ENCODE measurements around the gene DNAH17. TPM values are rescaled to one million over a fixed set of nuclear protein-coding genes. Genes with fewer than 3 reads are reported as not detected.
"Not testable (repeated sequence)": the region's sequence is repeated elsewhere in the genome, so short reads cannot be mapped to it uniquely, and the experiment has no call there.

Gene DNAH17
- total RNA-seq, 5 donors from 2014 or later (not counting 1 experiment from before 2014, with no cell fraction given): 0.33 to 1.2 (median 1.1) TPM

- Mint-ChIP-seq H3K9me3 (no peaks in the 10 kb centered on the region), H3K27ac (no peak overlapping the region), H3K27me3 (peaks cover 0 to 2% of the 10 kb centered on the region in 2 donors), H3K4me1 (peaks cover 0 to 11% (median 6%) of the 10 kb centered on the region in 3 donors), H3K36me3 (no peaks in the 10 kb centered on the region), H3K4me3 (no peak overlapping the region)
- H3K4me3 ChIP-seq (ENCODE audit: control insufficient read depth in 1 of 2, extremely low read depth in 1 of 2, low read length in 1 of 2): no peak overlapping the region
- POLR2A ChIA-PET: no interaction called here
- no peak overlapping the region for H3K27ac ChIP-seq (ENCODE audit: low read length)
- no peaks in the 10 kb centered on the region for H3K9me3 ChIP-seq
- DNase-seq (no peak), ATAC-seq (replicated peaks in 1 of 4) (no peak)
- WGBS (ENCODE audit: insufficient coverage): 89% methylated on average over 10 of the region's 12 CpGs
- no peaks in the 10 kb centered on the region for H3K36me3 ChIP-seq (ENCODE audit: control insufficient read depth in 2 of 2, extremely low read depth in 1 of 2, insufficient read depth in 1 of 2, low read length in 1 of 2)
- peaks cover 0 to 20% of the 10 kb centered on the region in 2 experiments for H3K4me1 ChIP-seq (ENCODE audit: control insufficient read depth in 1 of 2, extremely low read depth in 1 of 2, insufficient read depth in 2 of 2, low read length in 2 of 2)
- CTCF ChIA-PET: no interaction called here
- H3K27me3 ChIP-seq (replicated peaks in 1 of 2; ENCODE audit: control insufficient read depth in 2 of 2, extremely low read depth in 1 of 2, insufficient read depth in 2 of 2, low read length in 1 of 2): peaks cover 0 to 20% of the 10 kb centered on the region in 2 experiments
Measured at GRCh38 chr17:78471635-78472034, 105.6 kb downstream of the DNAH17 start.

GRCh38 chr17:78469443-78469842 is 107.8 kb downstream of the DNAH17 start:
- no peak overlapping the region for H3K27ac Mint-ChIP-seq
- no peaks in the 10 kb centered on the region for H3K9me3 Mint-ChIP-seq
- H3K4me3 Mint-ChIP-seq: no peak overlapping the region
- ATAC-seq (replicated peaks in 1 of 4) (no peak), DNase-seq (no peak)
- WGBS (ENCODE audit: insufficient coverage): 92% methylated on average over 7 of the region's 7 CpGs
- Histone ChIP-seq H3K4me1 (ENCODE audit: control insufficient read depth in 1 of 2, extremely low read depth in 1 of 2, insufficient read depth in 2 of 2, low read length in 2 of 2) (peaks cover 0 to 4% of the 10 kb centered on the region in 2 experiments), H3K9me3 (no peaks in the 10 kb centered on the region), H3K27me3 (replicated peaks in 1 of 2; ENCODE audit: control insufficient read depth in 2 of 2, extremely low read depth in 1 of 2, insufficient read depth in 2 of 2, low read length in 1 of 2) (peaks cover 0 to 8% of the 10 kb centered on the region in 2 experiments), H3K27ac (ENCODE audit: low read length) (no peak overlapping the region), H3K4me3 (ENCODE audit: control insufficient read depth in 1 of 2, extremely low read depth in 1 of 2, low read length in 1 of 2) (no peak overlapping the region), H3K36me3 (ENCODE audit: control insufficient read depth in 2 of 2, extremely low read depth in 1 of 2, insufficient read depth in 1 of 2, low read length in 1 of 2) (no peaks in the 10 kb centered on the region)
- no peaks in the 10 kb centered on the region for H3K36me3 Mint-ChIP-seq
- peaks cover 0 to 2% (median 2%) of the 10 kb centered on the region in 3 donors for H3K4me1 Mint-ChIP-seq
- no peaks in the 10 kb centered on the region for H3K27me3 Mint-ChIP-seq
- ChIA-PET POLR2A (no interaction called here), CTCF (no interaction called here)

GRCh38 chr17:78468366-78468765 is 108.8 kb downstream of the DNAH17 start:
- no peak overlapping the region for H3K4me3 Mint-ChIP-seq
- CTCF ChIA-PET: no interaction called here
- DNase-seq: no peak

GRCh38 chr17:78466786-78467715 is 110.1 kb downstream of the DNAH17 start:
- no peak overlapping the region for H3K4me3 ChIP-seq (ENCODE audit: control insufficient read depth in 1 of 2, extremely low read depth in 1 of 2, low read length in 1 of 2)
- H3K4me3 Mint-ChIP-seq: no peak overlapping the region
- WGBS (ENCODE audit: insufficient coverage): 89% methylated on average over 22 of the region's 26 CpGs
- H3K9me3 Mint-ChIP-seq: no peaks in the 10 kb centered on the region
- no peak for DNase-seq
- no peaks in the 10 kb centered on the region for H3K4me1 ChIP-seq (ENCODE audit: control insufficient read depth in 1 of 2, extremely low read depth in 1 of 2, insufficient read depth in 2 of 2, low read length in 2 of 2)
- no peaks in the 10 kb centered on the region for H3K36me3 ChIP-seq (ENCODE audit: control insufficient read depth in 2 of 2, extremely low read depth in 1 of 2, insufficient read depth in 1 of 2, low read length in 1 of 2)
- H3K27me3 ChIP-seq (replicated peaks in 1 of 2; ENCODE audit: control insufficient read depth in 2 of 2, extremely low read depth in 1 of 2, insufficient read depth in 2 of 2, low read length in 1 of 2): no peaks in the 10 kb centered on the region
- H3K27me3 Mint-ChIP-seq: no peaks in the 10 kb centered on the region
- POLR2A ChIA-PET: no interaction called here
- no peak overlapping the region for H3K27ac Mint-ChIP-seq
- H3K36me3 Mint-ChIP-seq: no peaks in the 10 kb centered on the region
- H3K4me1 Mint-ChIP-seq: no peaks in the 10 kb centered on the region
- no peak overlapping the region for H3K27ac ChIP-seq (ENCODE audit: low read length)
- CTCF ChIA-PET: interaction anchor here (0.5 to 0.6 kb wide), 2 partner anchors 237 to 243 kb away, joined by 3 to 5 read pairs; no protein-coding TSS in a partner anchor
- H3K9me3 ChIP-seq: no peaks in the 10 kb centered on the region
- no peak for ATAC-seq (replicated peaks in 1 of 4)

More at GRCh38 chr17:78468366-78468765, 108.8 kb downstream of the DNAH17 start:
- no peaks in the 10 kb centered on the region for H3K27me3 Mint-ChIP-seq
- POLR2A ChIA-PET: no interaction called here
- H3K27me3 ChIP-seq (replicated peaks in 1 of 2; ENCODE audit: control insufficient read depth in 2 of 2, extremely low read depth in 1 of 2, insufficient read depth in 2 of 2, low read length in 1 of 2): peaks cover 0 to 8% of the 10 kb centered on the region in 2 experiments
- H3K4me1 ChIP-seq (ENCODE audit: control insufficient read depth in 1 of 2, extremely low read depth in 1 of 2, insufficient read depth in 2 of 2, low read length in 2 of 2): no peaks in the 10 kb centered on the region
- H3K36me3 Mint-ChIP-seq: no peaks in the 10 kb centered on the region
- 83% methylated on average over 11 of the region's 12 CpGs for WGBS (ENCODE audit: insufficient coverage)
- no peaks in the 10 kb centered on the region for H3K9me3 Mint-ChIP-seq
- no peak for ATAC-seq (replicated peaks in 1 of 4)
- H3K4me3 ChIP-seq (ENCODE audit: control insufficient read depth in 1 of 2, extremely low read depth in 1 of 2, low read length in 1 of 2): no peak overlapping the region
- H3K36me3 ChIP-seq (ENCODE audit: control insufficient read depth in 2 of 2, extremely low read depth in 1 of 2, insufficient read depth in 1 of 2, low read length in 1 of 2): no peaks in the 10 kb centered on the region
- no peaks in the 10 kb centered on the region for H3K4me1 Mint-ChIP-seq
- no peak overlapping the region for H3K27ac Mint-ChIP-seq
- H3K9me3 ChIP-seq: no peaks in the 10 kb centered on the region
- no peak overlapping the region for H3K27ac ChIP-seq (ENCODE audit: low read length)

GRCh38 chr17:78466109-78466785 is 110.9 kb downstream of the DNAH17 start:
- H3K4me3 Mint-ChIP-seq; H3K4me3 ChIP-seq (ENCODE audit: control insufficient read depth in 1 of 2, extremely low read depth in 1 of 2, low read length in 1 of 2); H3K4me1 ChIP-seq (ENCODE audit: control insufficient read depth in 1 of 2, extremely low read depth in 1 of 2, insufficient read depth in 2 of 2, low read length in 2 of 2); H3K9me3 Mint-ChIP-seq; DNase-seq; H3K9me3 ChIP-seq; H3K36me3 Mint-ChIP-seq; ATAC-seq (replicated peaks in 1 of 4); POLR2A ChIA-PET; H3K4me1 Mint-ChIP-seq; H3K27ac Mint-ChIP-seq; H3K27me3 ChIP-seq (replicated peaks in 1 of 2; ENCODE audit: control insufficient read depth in 2 of 2, extremely low read depth in 1 of 2, insufficient read depth in 2 of 2, low read length in 1 of 2); H3K27ac ChIP-seq (ENCODE audit: low read length); H3K36me3 ChIP-seq (ENCODE audit: control insufficient read depth in 2 of 2, extremely low read depth in 1 of 2, insufficient read depth in 1 of 2, low read length in 1 of 2); H3K27me3 Mint-ChIP-seq: not testable (repeated sequence)
- CTCF ChIA-PET: interaction anchor here in 1 of 2 donors (0.6 kb wide), 1 partner anchor 236 kb away, joined by 5 read pairs; no protein-coding TSS in a partner anchor
- 84% methylated on average over 15 of the region's 19 CpGs for WGBS (ENCODE audit: insufficient coverage)

GRCh38 chr17:78462148-78462547 is 115.0 kb downstream of the DNAH17 start:
- ATAC-seq (replicated peaks in 1 of 4) (no peak), DNase-seq (no peak)
- no peaks in the 10 kb centered on the region for H3K9me3 ChIP-seq
- H3K27ac ChIP-seq (ENCODE audit: low read length): no peak overlapping the region
- ChIA-PET POLR2A (no interaction called here), CTCF (no interaction called here)
- H3K27me3 ChIP-seq (replicated peaks in 1 of 2; ENCODE audit: control insufficient read depth in 2 of 2, extremely low read depth in 1 of 2, insufficient read depth in 2 of 2, low read length in 1 of 2): peaks cover 0 to 10% of the 10 kb centered on the region in 2 experiments
- H3K36me3 Mint-ChIP-seq: no peaks in the 10 kb centered on the region
- H3K27ac Mint-ChIP-seq: no peak overlapping the region
- no peaks in the 10 kb centered on the region for H3K4me1 ChIP-seq (ENCODE audit: control insufficient read depth in 1 of 2, extremely low read depth in 1 of 2, insufficient read depth in 2 of 2, low read length in 2 of 2)
- no peak overlapping the region for H3K4me3 Mint-ChIP-seq
- H3K4me1 Mint-ChIP-seq: no peaks in the 10 kb centered on the region
- 92% methylated on average over 3 of the region's 8 CpGs for WGBS (ENCODE audit: insufficient coverage)
- no peaks in the 10 kb centered on the region for H3K9me3 Mint-ChIP-seq
- H3K27me3 Mint-ChIP-seq: no peaks in the 10 kb centered on the region
- H3K36me3 ChIP-seq (ENCODE audit: control insufficient read depth in 2 of 2, extremely low read depth in 1 of 2, insufficient read depth in 1 of 2, low read length in 1 of 2): no peaks in the 10 kb centered on the region
- H3K4me3 ChIP-seq (ENCODE audit: control insufficient read depth in 1 of 2, extremely low read depth in 1 of 2, low read length in 1 of 2): no peak overlapping the region

Measured in T-cell (primary cell).